HepG2 (cell line): ENCODE results near the gene FXYD1. TPM values are rescaled to one million over a fixed set of nuclear protein-coding genes. Genes with fewer than 3 reads are reported as not detected.

ENCODE experiments used
- ARID5B ChIP-seq: IDR thresholded peaks from 2 replicates; pipeline ENCODE4 v1.4.0; 2020; ENCODE audit warnings: mild to moderate bottlenecking, missing genetic modification reagents
- ARNT2 ChIP-seq: sonication (generic); formaldehyde crosslinking; IDR thresholded peaks from 2 replicates; pipeline ENCODE4 v1.8.0; 2022; ENCODE audit warnings: mild to moderate bottlenecking, low read depth, missing genetic modification reagents, moderate library complexity
- ARNTL ChIP-seq: sonication (generic); formaldehyde crosslinking; IDR thresholded peaks from 2 replicates; pipeline ENCODE4 v1.4.0; 2020; ENCODE audit warnings: mild to moderate bottlenecking, missing genetic modification reagents
- DPF2 ChIP-seq: sonication (generic); formaldehyde crosslinking; IDR thresholded peaks from 2 replicates; pipeline ENCODE4 v1.4.0; 2020; ENCODE audit warnings: mild to moderate bottlenecking, low read depth, missing genetic modification reagents, borderline replicate concordance
- ISL2 ChIP-seq: sonication (generic); formaldehyde crosslinking; IDR thresholded peaks from 2 replicates; pipeline ENCODE4 v1.5.0; 2020; ENCODE audit warnings: missing genetic modification reagents
- KAT8 ChIP-seq: IDR thresholded peaks from 2 replicates; pipeline ENCODE4 v1.6.1; 2016; ENCODE audit warnings: missing genetic modification reagents, missing compliant biosample characterization
- PHF21A ChIP-seq: sonication (generic); formaldehyde crosslinking; IDR thresholded peaks from 2 replicates; pipeline ENCODE4 v1.5.0; 2020; ENCODE audit warnings: mild to moderate bottlenecking, missing genetic modification reagents
- RARA ChIP-seq: IDR thresholded peaks from 2 replicates; pipeline ENCODE4 v1.6.1; 2016; ENCODE audit warnings: missing genetic modification reagents, missing compliant biosample characterization
- SAFB2 ChIP-seq: sonication (generic); formaldehyde crosslinking; IDR thresholded peaks from 2 replicates; pipeline ENCODE4 v1.5.1; 2020; ENCODE audit warnings: missing genetic modification reagents, low read depth, mild to moderate bottlenecking, borderline replicate concordance
- SKIL ChIP-seq: sonication (generic); formaldehyde crosslinking; IDR thresholded peaks from 2 replicates; pipeline ENCODE4 v1.8.0; 2022; ENCODE audit warnings: missing genetic modification reagents, mild to moderate bottlenecking, moderate library complexity, borderline replicate concordance
- TFDP1 ChIP-seq: IDR thresholded peaks from 2 replicates; pipeline ENCODE4 v1.6.1; 2016; ENCODE audit warnings: missing compliant biosample characterization, missing genetic modification reagents, borderline replicate concordance
- ZBTB20 ChIP-seq: sonication (generic); formaldehyde crosslinking; IDR thresholded peaks from 2 replicates; pipeline ENCODE4 v1.8.1; 2023; ENCODE audit warnings: missing genetic modification reagents, low read depth, mild to moderate bottlenecking, borderline replicate concordance
- ZBTB39 ChIP-seq: sonication (generic); formaldehyde crosslinking; IDR thresholded peaks from 2 replicates; pipeline ENCODE4 v1.5.0; 2020; ENCODE audit warnings: missing genetic modification reagents
- ZKSCAN5 ChIP-seq: sonication (generic); formaldehyde crosslinking; IDR thresholded peaks from 2 replicates; pipeline ENCODE4 v1.5.1; 2020; ENCODE audit warnings: mild to moderate bottlenecking, missing genetic modification reagents
- ZMAT3 ChIP-seq: sonication (generic); formaldehyde crosslinking; conservative IDR thresholded peaks from 2 replicates; pipeline ENCODE4 v1.7.0; 2021; ENCODE audit warnings: missing genetic modification reagents
- ZNF124 ChIP-seq: sonication (generic); formaldehyde crosslinking; IDR thresholded peaks from 2 replicates; pipeline ENCODE4 v1.4.0; 2020; ENCODE audit warnings: missing genetic modification reagents
- ZNF607 ChIP-seq: sonication (generic); formaldehyde crosslinking; IDR thresholded peaks from 2 replicates; pipeline ENCODE4 v1.5.1; 2020; ENCODE audit warnings: missing genetic modification reagents, mild to moderate bottlenecking, borderline replicate concordance
- ZNF772 ChIP-seq: sonication (generic); formaldehyde crosslinking; IDR thresholded peaks from 2 replicates; pipeline ENCODE4 v1.5.0; 2020; ENCODE audit warnings: mild to moderate bottlenecking, missing genetic modification reagents
- ZNF792 ChIP-seq: IDR thresholded peaks from 2 replicates; pipeline ENCODE4 v1.6.1; 2016
- ZSCAN31 ChIP-seq: sonication (generic); formaldehyde crosslinking; IDR thresholded peaks from 2 replicates; pipeline ENCODE4 v1.5.0; 2020; ENCODE audit warnings: low read depth, mild to moderate bottlenecking, missing genetic modification reagents
- polyA plus RNA-seq, 8 experiments: library from polyadenylated mRNA; depleted of rRNA in 3 of 8; stranded (reverse) in 7 of 8; unstranded in 1 of 8; fragments of >200 nt; fragmentation: Illumina TruSeq in 4 of 8; extraction: Trizol in 4 of 8; gene quantifications; 2 replicates each; pipeline versions ENCODE4 v1.2.1 to v1.2.3, GENCODE V29; 2011 to 2016; ENCODE audit warnings: low read depth in 4 of 8, missing spikeins in 1 of 8, mixed read lengths in 1 of 8; ENCODE audit not compliant: insufficient read depth in 1 of 8
- total RNA-seq, 5 experiments: library from RNA; depleted of rRNA; stranded (reverse); fragments of >200 nt; fragmentation: Illumina TruSeq; extraction: Trizol; gene quantifications; 2 replicates each; pipeline ENCODE4 v1.2.3, GENCODE V29; 2016; ENCODE audit warnings: low read depth in 1 of 5

Gene FXYD1
- total and polyA plus RNA-seq, 2 of the 13 experiments (the other 11 are each of a cell fraction or from before 2014, with no cell fraction given) = 31.2 TPM; not detected in 1

GRCh38 chr19:35129724-35130274 is 8.8 kb upstream of the FXYD1 start (continued):
- TF ChIP-seq KAT8 (CRISPR knock-in tag) = peak; percentile 46; the same call in 1 of the 2 replicates
- TF ChIP-seq ARNT2 = peak; percentile 67; the same call in 1 of the 2 replicates
- peak; percentile 77 for TF ChIP-seq ARID5B (CRISPR knock-in tag)
- peak; percentile 67; the same call in 1 of the 2 replicates for TF ChIP-seq TFDP1
- peak; percentile 96 for TF ChIP-seq ZKSCAN5
- peak; percentile 38; the same call in 1 of the 2 replicates for TF ChIP-seq RARA (CRISPR knock-in tag)
- TF ChIP-seq ZNF772 = peak; percentile 54; the same call in 1 of the 2 replicates
- peak; percentile 93; the same call in 1 of the 2 replicates for TF ChIP-seq ZBTB20
- peak; percentile 60; the same call in 1 of the 2 replicates for TF ChIP-seq ZNF792 (CRISPR knock-in tag)
- TF ChIP-seq DPF2 (CRISPR knock-in tag) = peak; percentile 59; the same call in 1 of the 2 replicates
- TF ChIP-seq ZNF124 = 0 out of 2 replicates have a peak, but pooled peaks have one; percentile 24
- TF ChIP-seq ZSCAN31 (CRISPR knock-in tag) = peak; percentile 38; the same call in 1 of the 2 replicates
- peak; percentile 87; the same call in 1 of the 2 replicates for TF ChIP-seq ZBTB39 (CRISPR knock-in tag)
- TF ChIP-seq SAFB2 (CRISPR knock-in tag) = peak; percentile 56; the same call in 1 of the 2 replicates
- TF ChIP-seq ARNTL (CRISPR knock-in tag) = peak; percentile 88
- TF ChIP-seq ZMAT3 = peak; percentile 71; the same call in 1 of the 2 replicates
- TF ChIP-seq SKIL (CRISPR knock-in tag) = peak; percentile 60
- TF ChIP-seq ZNF607 = 0 out of 2 replicates have a peak, but pooled peaks have one; percentile 48
- peak; percentile 84 for TF ChIP-seq PHF21A (CRISPR knock-in tag)
- TF ChIP-seq ISL2 (CRISPR knock-in tag) = 0 out of 2 replicates have a peak, but pooled peaks have one; percentile 37
